Caco-2 (cell line): Measurements from ENCODE around the gene ADD2. TPM values are rescaled to one million over a fixed set of nuclear protein-coding genes. Genes with fewer than 3 reads are reported as not detected.

Experiments
- BruUV-seq: library from RNA; stranded (reverse); fragments of 400-500 nt; replicated peaks from 2 replicates; lab custom pipeline; 2021; lab: Mats Ljungman, UMichigan
- CTCF ChIA-PET: fragments of 300-600 bp; sonication (Branson Sonifier 250); formaldehyde crosslinking; loops from one replicate; lab custom pipeline; 2022; ENCODE audit warnings: antibody characterized with exemption; lab: Charles Lee
- POLR2A ChIA-PET: fragments of 300-600 bp; sonication (Branson Sonifier 250); formaldehyde crosslinking; loops from one replicate; lab custom pipeline; 2022; ENCODE audit warnings: antibody characterized with exemption; lab: Charles Lee
- DNase-seq, 2 experiments: peaks; one replicate each; pipeline versions ENCODE4 v3.0.0 to v3.0.0-alpha.2; 2020 to 2022
- H3K27me3 ChIP-seq: replicated peaks from 2 replicates; pipeline ENCODE4 v1.6.0; 2011; ENCODE audit warnings: low read length; ENCODE audit not compliant: control insufficient read depth, insufficient read depth
- H3K36me3 ChIP-seq: 2 replicates; pipeline ENCODE4 v1.5.1; 2011; ENCODE audit warnings: low read length; ENCODE audit not compliant: control insufficient read depth, insufficient read depth
- H3K4me1 ChIP-seq: fragments of 250-450 bp; sonication (Bioruptor Pico); 2 replicates; pipeline ENCODE4 v1.5.1; 2020; ENCODE audit warnings: mild to moderate bottlenecking
- H3K4me3 ChIP-seq: 2 replicates; pipeline ENCODE4 v1.5.1; 2011; ENCODE audit warnings: low read depth, mild to moderate bottlenecking, control low read depth, low read length
- H3K9me3 ChIP-seq: fragments of 250-450 bp; sonication (Bioruptor Pico); 2 replicates; pipeline ENCODE4 v1.5.1; 2020; ENCODE audit warnings: mild to moderate bottlenecking, moderate library complexity
- H3K27ac Mint-ChIP-seq: one replicate; pipeline ENCODE4 v1.8.0; 2022; ENCODE audit warnings: mixed read lengths; ENCODE audit not compliant: unreplicated experiment
- H3K27me3 Mint-ChIP-seq: one replicate; pipeline ENCODE4 v1.8.0; 2022; ENCODE audit warnings: mixed read lengths; ENCODE audit not compliant: insufficient read depth, unreplicated experiment
- H3K36me3 Mint-ChIP-seq: one replicate; pipeline ENCODE4 v1.8.0; 2022; ENCODE audit warnings: mild to moderate bottlenecking, mixed read lengths; ENCODE audit not compliant: insufficient read depth, unreplicated experiment
- H3K4me1 Mint-ChIP-seq: one replicate; pipeline ENCODE4 v1.8.0; 2022; ENCODE audit warnings: low read depth, mixed read lengths; ENCODE audit not compliant: unreplicated experiment
- H3K4me3 Mint-ChIP-seq: one replicate; pipeline ENCODE4 v1.8.0; 2022; ENCODE audit warnings: mild to moderate bottlenecking, moderate library complexity, mixed read lengths; ENCODE audit not compliant: unreplicated experiment
- H3K9me3 Mint-ChIP-seq: one replicate; pipeline ENCODE4 v1.8.0; 2022; ENCODE audit warnings: mixed read lengths; ENCODE audit not compliant: unreplicated experiment
- intact Hi-C: fragments of 100-400 bp; cut with micrococcal nuclease; formaldehyde crosslinking; loops from one replicate; pipeline ENCODE4 v1.10.0; 2022; ENCODE audit not compliant: unreplicated experiment
- total RNA-seq: library from RNA; stranded (reverse); gene quantifications from 2 replicates; pipeline ENCODE4 v1.2.3, GENCODE V29; 2022
- TF ChIP-seq, protein P1 (sequence below), 2 experiments: fragments of 200-600 bp in 1 of 2; IDR thresholded peaks; 1 replicate in 1 of 2; 2 replicates in 1 of 2; pipeline versions ENCODE4 v1.5.1 to v1.8.0; 2011 to 2022; ENCODE audit warnings: antibody characterized with exemption in 1 of 2, control low read depth in 1 of 2, inconsistent platforms in 1 of 2, low read depth in 1 of 2, low read length in 1 of 2, mild to moderate bottlenecking in 1 of 2, moderate library complexity in 1 of 2; ENCODE audit not compliant: insufficient read depth in 1 of 2, severe bottlenecking in 1 of 2, unreplicated experiment in 1 of 2

Gene ADD2
- total RNA-seq, 1 experiment from 2014 or later, result not detected

DNA sequence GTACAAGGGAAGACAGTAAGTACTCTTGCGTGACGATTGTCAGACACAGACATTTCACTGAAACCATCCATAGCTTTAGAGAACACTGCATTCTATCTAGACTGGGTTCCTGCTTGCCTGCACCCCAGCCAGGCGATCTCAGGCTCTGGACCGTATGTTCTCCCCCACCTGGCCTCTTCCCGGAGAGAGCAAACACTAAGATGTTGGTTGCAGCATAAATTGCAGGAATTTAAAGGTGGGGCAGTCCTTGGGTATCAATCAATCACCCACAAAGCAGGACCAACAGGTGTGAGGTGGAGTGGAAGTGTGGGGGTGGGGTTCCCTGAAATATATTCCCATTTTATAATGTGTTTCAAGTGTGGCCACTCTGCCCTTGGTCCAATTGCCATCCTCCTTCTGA is 110.8 kb downstream of the ADD2 start:
- intact Hi-C loops, result loop anchor here (10.0 kb wide), 1 partner anchor 208 kb away; no protein-coding TSS in a partner anchor
- DNase-seq, result no peak
- BruUV-seq, result no TSS peak
- H3K4me3 ChIP-seq, result no peak overlapping the region
- Mint-ChIP-seq H3K4me3 (no peak overlapping the region), H3K9me3 (no peaks in the 10 kb centered on the region), H3K27ac (no peak overlapping the region), H3K27me3 (peaks cover 15% of the 10 kb centered on the region), H3K4me1 (no peaks in the 10 kb centered on the region), H3K36me3 (no peaks in the 10 kb centered on the region)
- TF ChIP-seq, protein P1, sequence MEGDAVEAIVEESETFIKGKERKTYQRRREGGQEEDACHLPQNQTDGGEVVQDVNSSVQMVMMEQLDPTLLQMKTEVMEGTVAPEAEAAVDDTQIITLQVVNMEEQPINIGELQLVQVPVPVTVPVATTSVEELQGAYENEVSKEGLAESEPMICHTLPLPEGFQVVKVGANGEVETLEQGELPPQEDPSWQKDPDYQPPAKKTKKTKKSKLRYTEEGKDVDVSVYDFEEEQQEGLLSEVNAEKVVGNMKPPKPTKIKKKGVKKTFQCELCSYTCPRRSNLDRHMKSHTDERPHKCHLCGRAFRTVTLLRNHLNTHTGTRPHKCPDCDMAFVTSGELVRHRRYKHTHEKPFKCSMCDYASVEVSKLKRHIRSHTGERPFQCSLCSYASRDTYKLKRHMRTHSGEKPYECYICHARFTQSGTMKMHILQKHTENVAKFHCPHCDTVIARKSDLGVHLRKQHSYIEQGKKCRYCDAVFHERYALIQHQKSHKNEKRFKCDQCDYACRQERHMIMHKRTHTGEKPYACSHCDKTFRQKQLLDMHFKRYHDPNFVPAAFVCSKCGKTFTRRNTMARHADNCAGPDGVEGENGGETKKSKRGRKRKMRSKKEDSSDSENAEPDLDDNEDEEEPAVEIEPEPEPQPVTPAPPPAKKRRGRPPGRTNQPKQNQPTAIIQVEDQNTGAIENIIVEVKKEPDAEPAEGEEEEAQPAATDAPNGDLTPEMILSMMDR (IDR thresholded peaks at IDR 0.05; ENCODE audit: insufficient read depth in 1 of 2, low read depth in 1 of 2, low read length in 1 of 2, severe bottlenecking in 1 of 2, unreplicated experiment in 1 of 2), result no peak
- H3K36me3 ChIP-seq, result no peaks in the 10 kb centered on the region
- H3K27me3 ChIP-seq, result peaks cover 1% of the 10 kb centered on the region; the same call in 1 of the 2 replicates
- ChIA-PET CTCF (no interaction called here), POLR2A (no interaction called here)
- H3K4me1 ChIP-seq, result no peaks in the 10 kb centered on the region
- no peaks in the 10 kb centered on the region for H3K9me3 ChIP-seq

- Mint-ChIP-seq H3K9me3 (peaks cover 7% of the 10 kb centered on the region), H3K27me3 (peaks cover 17% of the 10 kb centered on the region), H3K27ac (no peak overlapping the region), H3K4me1 (no peaks in the 10 kb centered on the region), H3K4me3 (no peak overlapping the region), H3K36me3 (no peaks in the 10 kb centered on the region)
- CTCF ChIA-PET, result interaction anchor here (0.6 kb wide), 1 partner anchor 328 kb away, joined by 5 read pairs; no protein-coding TSS in a partner anchor
- POLR2A ChIA-PET, result no interaction called here
- no TSS peak for BruUV-seq
- TF ChIP-seq, protein P1 (IDR thresholded peaks at IDR 0.05; ENCODE audit: insufficient read depth in 1 of 2, low read depth in 1 of 2, low read length in 1 of 2, severe bottlenecking in 1 of 2, unreplicated experiment in 1 of 2), result no peak
- intact Hi-C loops, result loop anchor here (10.0 kb wide), 1 partner anchor 208 kb away; no protein-coding TSS in a partner anchor
- DNase-seq, result no peak
- no peaks in the 10 kb centered on the region for H3K4me1 ChIP-seq
- no peaks in the 10 kb centered on the region for H3K36me3 ChIP-seq
- peaks cover 1% of the 10 kb centered on the region; the same call in 1 of the 2 replicates for H3K27me3 ChIP-seq
- H3K9me3 ChIP-seq, result 0 out of 2 replicates have a peak, but pooled peaks cover 1% of the 10 kb centered on the region
- H3K4me3 ChIP-seq, result no peak overlapping the region
Measured at GRCh38 chr2:70656421-70657010, 111.5 kb downstream of the ADD2 start.

DNA sequence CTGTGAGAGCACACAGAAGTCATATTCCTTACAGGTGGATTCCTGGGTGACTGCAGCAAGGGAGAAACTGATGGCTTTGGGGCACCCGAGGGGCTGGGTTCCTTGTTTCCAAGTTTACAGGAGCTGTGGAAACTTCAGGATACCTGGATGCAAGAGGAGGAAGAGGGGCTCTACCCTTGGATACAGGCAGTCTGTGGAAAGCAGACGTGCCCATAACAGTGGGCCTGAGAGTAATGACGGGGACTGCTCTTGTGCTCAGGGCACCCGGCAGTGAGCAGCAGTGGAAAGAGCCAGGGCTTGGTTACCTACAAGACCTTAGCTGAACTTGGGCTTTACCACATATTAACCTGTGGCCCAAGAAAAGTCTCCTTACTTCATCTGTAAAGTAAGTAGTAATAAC is 112.2 kb downstream of the ADD2 start:
- H3K36me3 Mint-ChIP-seq, result no peaks in the 10 kb centered on the region
- Histone ChIP-seq H3K4me1 (no peaks in the 10 kb centered on the region), H3K4me3 (no peak overlapping the region), H3K36me3 (no peaks in the 10 kb centered on the region), H3K9me3 (0 out of 2 replicates have a peak, but pooled peaks cover 2% of the 10 kb centered on the region), H3K27me3 (peaks cover 1% of the 10 kb centered on the region; the same call in 1 of the 2 replicates)
- H3K27me3 Mint-ChIP-seq, result peaks cover 18% of the 10 kb centered on the region
- no peak for DNase-seq
- TF ChIP-seq, protein P1 (IDR thresholded peaks at IDR 0.05; ENCODE audit: insufficient read depth in 1 of 2, low read depth in 1 of 2, low read length in 1 of 2, severe bottlenecking in 1 of 2, unreplicated experiment in 1 of 2), result no peak
- H3K27ac Mint-ChIP-seq, result no peak overlapping the region
- H3K4me1 Mint-ChIP-seq, result no peaks in the 10 kb centered on the region
- CTCF ChIA-PET, result interaction anchor here (0.6 kb wide), 1 partner anchor 327 kb away, joined by 5 read pairs; no protein-coding TSS in a partner anchor
- no peak overlapping the region for H3K4me3 Mint-ChIP-seq
- POLR2A ChIA-PET, result no interaction called here
- intact Hi-C loops, result loop anchor here (1.0 to 10.0 kb wide), 2 partner anchors 130 to 209 kb away; no protein-coding TSS in a partner anchor
- H3K9me3 Mint-ChIP-seq, result peaks cover 10% of the 10 kb centered on the region
- BruUV-seq, result no TSS peak
